GM19099 (cell line): ENCODE measurements around the gene TLX1.

ENCODE experiments used
- POLR2A ChIP-seq: IDR thresholded peaks from 3 replicates; pipeline ENCODE4 v1.6.1; 2011; ENCODE audit warnings: low read depth; ENCODE audit not compliant: insufficient read length; ENCODE audit errors: extremely low read depth

Gene TLX1

GRCh38 chr10:101103430-101103829 is 27.7 kb upstream of the TLX1 start:
- no peak for TF ChIP-seq POLR2A

- no peak for TF ChIP-seq POLR2A
Measured at GRCh38 chr10:101106351-101106750, 24.7 kb upstream of the TLX1 start.

- no peak for TF ChIP-seq POLR2A
Measured at GRCh38 chr10:101107771-101108170, 23.3 kb upstream of the TLX1 start.

GRCh38 chr10:101110856-101111523 is 20.1 kb upstream of the TLX1 start:
- no peak for TF ChIP-seq POLR2A

GRCh38 chr10:101111547-101111946 is 19.6 kb upstream of the TLX1 start:
- no peak for TF ChIP-seq POLR2A

- TF ChIP-seq POLR2A: no peak
Measured at GRCh38 chr10:101112799-101113594, 18.1 kb upstream of the TLX1 start.

- no peak for TF ChIP-seq POLR2A
Measured at GRCh38 chr10:101113890-101114403, 17.2 kb upstream of the TLX1 start.

GRCh38 chr10:101114646-101115045 is 16.5 kb upstream of the TLX1 start:
- no peak for TF ChIP-seq POLR2A

GRCh38 chr10:101116754-101117153 is 14.3 kb upstream of the TLX1 start:
- TF ChIP-seq POLR2A: no peak

GRCh38 chr10:101118031-101118430 is 13.1 kb upstream of the TLX1 start:
- no peak for TF ChIP-seq POLR2A

GRCh38 chr10:101120520-101120883 is 10.6 kb upstream of the TLX1 start:
- TF ChIP-seq POLR2A: no peak

- no peak for TF ChIP-seq POLR2A
Measured at GRCh38 chr10:101120884-101121653, 10.0 kb upstream of the TLX1 start.

- no peak for TF ChIP-seq POLR2A
Measured at GRCh38 chr10:101121654-101122031, 9.5 kb upstream of the TLX1 start.

- no peak for TF ChIP-seq POLR2A
Measured at GRCh38 chr10:101122270-101123084, 8.6 kb upstream of the TLX1 start.
